Measurements from ENCODE around the gene ARMC5. TPM values are rescaled to one million over a fixed set of nuclear protein-coding genes. Genes with fewer than 3 reads are reported as not detected.

ARMC5 gene
- total and polyA plus RNA-seq, 9 of the 15 experiments (the other 6 are each of a cell fraction or from before 2014, with no cell fraction given): 0.11 to 13.5 (median 2.1) TPM

GRCh38 chr16:31451681-31452351, 7.5 kb upstream of the ARMC5 start (continued):
- TF ChIP-seq MGA (IDR thresholded peaks at IDR 0.05) (peak; percentile 44; the same call in 1 of the 2 replicates), HMG20B (CRISPR knock-in tag; IDR thresholded peaks at IDR 0.05) (no peak), ASH1L (IDR thresholded peaks at IDR 0.05; ENCODE audit: borderline replicate concordance, low read depth, partially characterized antibody) (no peak)
- TF ChIP-seq, protein P1, sequence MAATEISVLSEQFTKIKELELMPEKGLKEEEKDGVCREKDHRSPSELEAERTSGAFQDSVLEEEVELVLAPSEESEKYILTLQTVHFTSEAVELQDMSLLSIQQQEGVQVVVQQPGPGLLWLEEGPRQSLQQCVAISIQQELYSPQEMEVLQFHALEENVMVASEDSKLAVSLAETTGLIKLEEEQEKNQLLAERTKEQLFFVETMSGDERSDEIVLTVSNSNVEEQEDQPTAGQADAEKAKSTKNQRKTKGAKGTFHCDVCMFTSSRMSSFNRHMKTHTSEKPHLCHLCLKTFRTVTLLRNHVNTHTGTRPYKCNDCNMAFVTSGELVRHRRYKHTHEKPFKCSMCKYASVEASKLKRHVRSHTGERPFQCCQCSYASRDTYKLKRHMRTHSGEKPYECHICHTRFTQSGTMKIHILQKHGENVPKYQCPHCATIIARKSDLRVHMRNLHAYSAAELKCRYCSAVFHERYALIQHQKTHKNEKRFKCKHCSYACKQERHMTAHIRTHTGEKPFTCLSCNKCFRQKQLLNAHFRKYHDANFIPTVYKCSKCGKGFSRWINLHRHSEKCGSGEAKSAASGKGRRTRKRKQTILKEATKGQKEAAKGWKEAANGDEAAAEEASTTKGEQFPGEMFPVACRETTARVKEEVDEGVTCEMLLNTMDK (IDR thresholded peaks at IDR 0.05; ENCODE audit: borderline replicate concordance, insufficient read depth, low read depth, low read length, poor library complexity, severe bottlenecking): peak; percentile 16
- TF ChIP-seq, protein P2, sequence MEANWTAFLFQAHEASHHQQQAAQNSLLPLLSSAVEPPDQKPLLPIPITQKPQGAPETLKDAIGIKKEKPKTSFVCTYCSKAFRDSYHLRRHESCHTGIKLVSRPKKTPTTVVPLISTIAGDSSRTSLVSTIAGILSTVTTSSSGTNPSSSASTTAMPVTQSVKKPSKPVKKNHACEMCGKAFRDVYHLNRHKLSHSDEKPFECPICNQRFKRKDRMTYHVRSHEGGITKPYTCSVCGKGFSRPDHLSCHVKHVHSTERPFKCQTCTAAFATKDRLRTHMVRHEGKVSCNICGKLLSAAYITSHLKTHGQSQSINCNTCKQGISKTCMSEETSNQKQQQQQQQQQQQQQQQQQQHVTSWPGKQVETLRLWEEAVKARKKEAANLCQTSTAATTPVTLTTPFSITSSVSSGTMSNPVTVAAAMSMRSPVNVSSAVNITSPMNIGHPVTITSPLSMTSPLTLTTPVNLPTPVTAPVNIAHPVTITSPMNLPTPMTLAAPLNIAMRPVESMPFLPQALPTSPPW (CRISPR knock-in tag; IDR thresholded peaks at IDR 0.05): peak; percentile 55
